IMR-90 (cell line): ENCODE data around the gene BNIP3. TPM values are rescaled to one million over a fixed set of nuclear protein-coding genes. Genes with fewer than 3 reads are reported as not detected.

Experiments used
- ATAC-seq: fragments of 200-7000 bp; cut with Tn5 transposase; 2 replicates; pipeline ENCODE4 v1.9.1; 2020; ENCODE audit warnings: low read depth, mild to moderate bottlenecking, moderate library complexity
- BruUV-seq: library from RNA; stranded (reverse); fragments of 400-500 nt; replicated peaks from 2 replicates; lab custom pipeline; 2021; lab: Mats Ljungman, UMichigan
- CTCF ChIA-PET: fragments of 300-600 bp; formaldehyde crosslinking; extraction: SDS; loops from one replicate; lab custom pipeline; 2021; ENCODE audit warnings: antibody characterized with exemption; lab: Yijun Ruan, JAX
- POLR2A ChIA-PET: fragments of 300-600 bp; sonication (Branson Sonifier 250); formaldehyde crosslinking; loops from one replicate; lab custom pipeline; 2022; ENCODE audit warnings: antibody characterized with exemption; ENCODE audit not compliant: unreplicated experiment; lab: Charles Lee
- DNase-seq: peaks from one replicate; pipeline ENCODE4 v3.0.0; 2013
- H2AFZ ChIP-seq: replicated peaks from 2 replicates; pipeline ENCODE3; 2013; ENCODE audit warnings: low read length, mild to moderate bottlenecking; ENCODE audit not compliant: poor library complexity
- H2AK5ac ChIP-seq: 2 replicates; pipeline ENCODE4 v1.6.1; 2013; ENCODE audit warnings: low read depth, low read length, inconsistent platforms
- H2AK9ac ChIP-seq: replicated peaks from 2 replicates; pipeline ENCODE3; 2013; ENCODE audit warnings: mild to moderate bottlenecking, low read depth, low read length, moderate library complexity; ENCODE audit not compliant: poor library complexity
- H2BK120ac ChIP-seq: 2 replicates; pipeline ENCODE4 v1.6.1; 2013; ENCODE audit warnings: low read depth, low read length, inconsistent platforms
- H2BK15ac ChIP-seq: 3 replicates; pipeline ENCODE4 v1.6.1; 2013; ENCODE audit warnings: low read depth, low read length, inconsistent platforms
- H2BK20ac ChIP-seq: 2 replicates; pipeline ENCODE4 v1.6.1; 2013; ENCODE audit warnings: low read depth, mild to moderate bottlenecking, inconsistent platforms, low read length, moderate library complexity
- H2BK5ac ChIP-seq: 2 replicates; pipeline ENCODE4 v1.6.1; 2013; ENCODE audit warnings: mild to moderate bottlenecking, low read depth, low read length, inconsistent platforms; ENCODE audit not compliant: poor library complexity, severe bottlenecking
- H3K14ac ChIP-seq: replicated peaks from 2 replicates; pipeline ENCODE4 v1.6.1; 2013; ENCODE audit warnings: low read depth, low read length, inconsistent platforms
- H3K18ac ChIP-seq: 2 replicates; pipeline ENCODE4 v1.6.1; 2013; ENCODE audit warnings: low read depth, low read length, control low read depth
- H3K23ac ChIP-seq: 2 replicates; pipeline ENCODE4 v1.6.1; 2013; ENCODE audit warnings: low read depth, low read length, inconsistent platforms
- H3K27ac ChIP-seq: 2 replicates; pipeline ENCODE4 v1.5.1; 2013; ENCODE audit warnings: mild to moderate bottlenecking, control low read depth, low read length; ENCODE audit not compliant: insufficient read depth
- H3K27me3 ChIP-seq: 2 replicates; pipeline ENCODE4 v1.6.1; 2013; ENCODE audit warnings: low read length; ENCODE audit not compliant: control insufficient read depth, insufficient read depth
- H3K36me3 ChIP-seq: 2 replicates; pipeline ENCODE4 v1.6.1; 2013; ENCODE audit warnings: low read length, mixed read lengths; ENCODE audit not compliant: control insufficient read depth, insufficient read depth
- H3K4ac ChIP-seq: 2 replicates; pipeline ENCODE4 v1.6.1; 2013; ENCODE audit warnings: low read depth, low read length, inconsistent platforms
- H3K4me1 ChIP-seq: 2 replicates; pipeline ENCODE4 v1.6.1; 2013; ENCODE audit warnings: low read length, mixed read lengths; ENCODE audit not compliant: control insufficient read depth, insufficient read depth
- H3K4me2 ChIP-seq: 2 replicates; pipeline ENCODE4 v1.6.1; 2013; ENCODE audit warnings: low read depth, mild to moderate bottlenecking, control low read depth, low read length, moderate library complexity
- H3K4me3 ChIP-seq: 2 replicates; pipeline ENCODE4 v1.5.1; 2013; ENCODE audit warnings: low read depth, mild to moderate bottlenecking, control low read depth, low read length, moderate library complexity; ENCODE audit not compliant: insufficient read depth
- H3K56ac ChIP-seq: 2 replicates; pipeline ENCODE4 v1.6.1; 2013; ENCODE audit warnings: low read length, inconsistent platforms; ENCODE audit not compliant: insufficient read depth; ENCODE audit errors: extremely low read depth
- H3K79me1 ChIP-seq, 2 experiments: 2 replicates each; pipeline ENCODE4 v1.6.1; 2013; ENCODE audit warnings: low read length in 2 of 2, inconsistent platforms in 1 of 2, low read depth in 1 of 2
- H3K9ac ChIP-seq: 2 replicates; pipeline ENCODE4 v1.6.1; 2013; ENCODE audit warnings: low read depth, low read length, control low read depth
- H3K9me1 ChIP-seq: 2 replicates; pipeline ENCODE4 v1.6.1; 2013; ENCODE audit warnings: low read length, inconsistent platforms; ENCODE audit not compliant: insufficient read depth
- H3K9me3 ChIP-seq: 2 replicates; pipeline ENCODE4 v1.6.1; 2013; ENCODE audit warnings: low read length; ENCODE audit not compliant: control insufficient read depth, insufficient read depth
- H4K20me1 ChIP-seq: 2 replicates; pipeline ENCODE4 v1.6.1; 2013; ENCODE audit warnings: low read length, inconsistent platforms; ENCODE audit not compliant: insufficient read depth
- H4K5ac ChIP-seq: 2 replicates; pipeline ENCODE4 v1.6.1; 2013; ENCODE audit warnings: mild to moderate bottlenecking, low read depth, low read length, control low read depth
- H4K8ac ChIP-seq, 2 experiments: 2 replicates each; pipeline ENCODE4 v1.6.1; 2013; ENCODE audit warnings: low read depth in 2 of 2, low read length in 2 of 2, control low read depth in 1 of 2, inconsistent platforms in 1 of 2
- H4K91ac ChIP-seq: 2 replicates; pipeline ENCODE4 v1.6.1; 2013; ENCODE audit warnings: low read depth, low read length, inconsistent platforms; ENCODE audit not compliant: insufficient read depth
- BHLHE40 ChIP-seq: fragments of 150-350 bp; IDR thresholded peaks from 2 replicates; pipeline ENCODE4 v1.6.1; 2016; ENCODE audit warnings: mild to moderate bottlenecking, low read depth, low read length
- WGBS, 2 experiments: methylation state at CpG; one replicate each; pipeline versions ENCODE4 v1.1.5 to v1.1.7; 2013; ENCODE audit warnings: missing lambda C conversion rate in 2 of 2; ENCODE audit not compliant: insufficient read length in 1 of 2; ENCODE audit errors: extremely low coverage in 2 of 2; 5-methylcytosine and 5-hydroxymethylcytosine counted together
- dilution Hi-C: fragments of 300-500 bp; cut with HindIII; formaldehyde crosslinking; loops from one replicate; pipeline ENCODE4 v1.14.3; 2018; ENCODE audit warnings: low sequenced_read_pairs; ENCODE audit not compliant: unreplicated experiment
- in situ Hi-C: fragments of 300-500 bp; cut with MboI; formaldehyde crosslinking; loops from 3 replicates; pipeline ENCODE4 v1.14.3; 2019; ENCODE audit warnings: low sequenced_read_pairs, inconsistent platforms, mixed read lengths
- intact Hi-C: fragments of 100-400 bp; cut with micrococcal nuclease; formaldehyde crosslinking; loops from 2 replicates; pipeline ENCODE4 v1.10.0; 2022
- polyA plus RNA-seq, 3 experiments: library from polyadenylated mRNA; depleted of rRNA; stranded (reverse); fragments of >200 nt; gene quantifications; 2 replicates each; pipeline ENCODE4 v1.2.3, GENCODE V29; 2012; ENCODE audit warnings: low replicate concordance in 1 of 3
- total RNA-seq: library from RNA; depleted of rRNA; stranded (reverse); fragments of >200 nt; gene quantifications from 2 replicates; pipeline ENCODE4 v1.2.3, GENCODE V29; 2012

Gene BNIP3
- total and polyA plus RNA-seq, 2 of the 4 experiments (the other 2 are of a cell fraction), result 134 to 211 TPM

DNA sequence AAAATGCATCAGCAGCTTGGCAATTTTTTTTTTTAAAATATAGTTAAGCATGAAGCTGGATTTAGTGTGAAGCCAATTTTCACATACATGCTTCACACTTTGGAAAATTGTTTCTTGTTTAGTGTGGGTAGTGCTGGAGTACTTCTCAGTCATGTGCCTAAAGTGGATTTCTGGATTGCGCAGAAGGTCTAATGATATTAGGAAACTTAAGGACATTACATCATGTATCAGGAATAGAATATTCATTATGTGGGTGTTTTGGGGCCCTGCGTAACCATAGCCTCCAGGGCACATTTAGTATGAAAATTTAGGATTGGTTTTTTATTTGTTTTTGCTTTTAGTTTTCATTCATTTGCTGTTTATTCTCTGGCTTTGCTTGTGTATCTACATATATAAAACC, 28.8 kb upstream of the BNIP3 start:
- no TSS peak for BruUV-seq
- Histone ChIP-seq H3K4me3 (no peak overlapping the region), H2BK5ac (no peak overlapping the region), H2BK120ac (no peak overlapping the region), H3K56ac (no peak overlapping the region), H3K9me3 (peaks cover under 1% of the 10 kb centered on the region), H3K27ac (no peak overlapping the region), H3K18ac (no peak overlapping the region), H4K20me1 (no peaks in the 10 kb centered on the region), H3K9ac (no peak overlapping the region), H3K4me1 (no peaks in the 10 kb centered on the region), H3K27me3 (peaks cover 34% of the 10 kb centered on the region), H2BK15ac (no peak overlapping the region), H2AK9ac (no peak overlapping the region), H3K9me1 (no peaks in the 10 kb centered on the region), H4K8ac (no peak overlapping the region), H3K23ac (no peak overlapping the region), H3K4ac (no peak overlapping the region), H2BK20ac (no peak overlapping the region), H2AK5ac (no peak overlapping the region), H3K4me2 (no peak overlapping the region), H4K91ac (no peak overlapping the region), H4K5ac (no peak overlapping the region), H3K14ac (no peak overlapping the region), H3K36me3 (no peaks in the 10 kb centered on the region), H2AFZ (no peak overlapping the region), H3K79me1 (no peaks in the 10 kb centered on the region)
- POLR2A ChIA-PET, result no interaction called here
- dilution Hi-C loops, result no loop called here
- in situ Hi-C loops, result loop anchor here (25.0 kb wide), 1 partner anchor 1823 kb away; no protein-coding TSS in a partner anchor
- DNase-seq (no peak), ATAC-seq (no peak)
- WGBS, 2 experiments, result no CpG with 5 or more reads among the region's 2 CpGs
- intact Hi-C loops, result no loop called here
- CTCF ChIA-PET, result interaction anchor here (0.6 to 2.0 kb wide), 2 partner anchors 9 to 125 kb away, joined by 6 read pairs; no protein-coding TSS in a partner anchor
- no peak for TF ChIP-seq BHLHE40
